SH-SY5Y (cell line): ENCODE data around the gene PSORS1C1.

Experiments used
- GATA2 ChIP-seq: IDR thresholded peaks from 2 replicates; pipeline ENCODE4 v1.6.1; 2011; ENCODE audit warnings: mild to moderate bottlenecking, low read depth, low read length
- GATA3 ChIP-seq: IDR thresholded peaks from 2 replicates; pipeline ENCODE4 v1.6.1; 2011; ENCODE audit warnings: low read depth, mild to moderate bottlenecking, low read length, moderate library complexity

The PSORS1C1 gene

DNA sequence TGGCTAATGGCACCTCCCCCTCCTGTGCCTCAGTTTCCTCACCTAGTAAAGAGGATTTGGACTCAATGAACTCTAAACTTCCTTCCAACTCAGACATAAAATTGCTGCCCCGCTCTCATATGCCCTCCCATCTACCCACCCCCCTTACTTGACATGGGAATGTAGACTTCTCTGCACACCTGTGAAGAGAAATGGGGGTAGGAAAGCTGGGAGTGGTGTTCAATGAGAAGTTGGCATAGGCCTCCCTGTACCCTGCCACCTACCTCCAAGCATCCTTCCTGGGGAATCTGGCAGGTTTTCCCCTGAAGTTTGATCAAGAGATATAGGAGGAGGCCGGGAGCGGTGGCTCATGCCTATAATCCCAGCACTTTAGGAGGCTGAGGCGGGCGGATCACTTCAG, 59.8 kb downstream of the PSORS1C1 start:
- no peak for TF ChIP-seq GATA2
- TF ChIP-seq GATA3 = no peak

DNA sequence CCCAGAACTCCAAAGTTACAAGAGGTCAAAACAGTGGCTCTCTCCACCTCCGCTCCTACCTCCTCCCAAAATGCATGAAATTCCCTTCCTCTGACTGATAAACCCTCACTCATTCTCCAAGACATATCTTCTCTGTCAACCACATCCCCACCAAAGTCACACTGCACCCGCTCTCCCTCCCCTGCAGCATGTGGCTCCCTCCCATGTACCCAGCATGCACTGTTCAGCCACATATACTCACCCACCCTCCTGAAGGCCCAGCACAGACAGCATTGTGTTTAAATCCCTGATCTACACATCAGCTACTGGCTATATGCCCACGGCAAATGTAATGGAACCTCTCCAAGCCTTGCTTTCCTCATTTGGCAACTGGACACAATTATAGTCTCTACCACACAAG, 61.4 kb downstream of the PSORS1C1 start:
- no peak for TF ChIP-seq GATA3
- no peak for TF ChIP-seq GATA2

DNA sequence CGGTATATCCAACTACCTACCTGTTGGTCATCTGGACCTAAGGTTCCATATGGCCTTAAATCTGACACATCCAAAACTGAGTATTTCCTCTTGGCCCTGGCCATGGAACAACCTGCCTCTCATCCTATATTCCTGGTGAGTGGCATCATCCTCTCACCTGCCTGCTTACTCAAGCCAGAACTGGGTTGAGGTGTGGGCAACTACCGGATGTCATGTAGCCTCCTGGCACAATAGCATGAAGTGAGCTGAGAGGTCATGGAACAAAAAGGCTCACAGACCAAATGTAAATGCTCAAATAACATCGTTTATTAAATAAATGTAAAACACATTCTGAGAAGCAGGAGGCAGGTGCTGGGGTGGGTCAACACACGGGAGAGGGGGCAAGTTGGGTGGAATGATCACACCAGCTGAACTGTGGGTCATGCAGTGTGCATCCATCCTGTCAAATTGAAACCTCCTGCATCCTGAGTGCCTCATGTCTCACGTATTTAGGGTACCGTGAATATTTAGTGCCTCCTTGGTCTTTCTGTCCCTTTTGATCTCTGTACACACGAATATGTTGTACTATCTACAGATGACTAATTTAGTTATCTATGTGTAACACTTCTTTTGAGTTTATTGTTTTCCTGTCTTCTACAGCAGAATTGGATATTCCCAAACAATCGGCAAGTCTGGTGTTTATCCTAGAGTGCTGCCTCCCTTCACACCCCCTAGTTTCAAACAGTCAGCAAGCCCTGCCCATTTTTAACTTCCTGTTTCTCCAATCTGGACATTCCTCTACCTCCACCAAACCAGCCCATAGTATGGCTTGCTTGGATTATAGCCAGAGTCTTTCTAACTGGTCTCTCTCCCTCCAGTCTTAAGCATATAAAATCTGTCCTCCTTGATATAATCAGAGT, 63.8 kb downstream of the PSORS1C1 start:
- TF ChIP-seq GATA3 (no peak), GATA2 (no peak)

DNA sequence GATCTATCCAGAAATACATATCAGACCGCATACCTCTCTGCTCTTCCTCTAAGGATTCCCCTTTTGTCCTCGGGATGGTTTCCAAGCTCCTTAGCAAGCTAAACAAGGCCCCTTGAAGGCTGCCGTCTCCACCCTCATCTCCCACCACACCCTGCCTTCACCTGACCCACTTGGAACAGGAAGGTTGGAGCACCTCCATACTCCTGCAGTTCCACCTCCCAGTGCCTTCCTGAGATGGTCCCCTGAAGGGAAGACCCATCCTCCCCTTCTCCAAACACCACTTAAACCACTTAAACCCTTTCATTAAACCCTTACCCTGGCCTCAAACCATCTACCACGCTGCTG, 64.4 kb downstream of the PSORS1C1 start:
- TF ChIP-seq GATA2 (no peak), GATA3 (no peak)

DNA sequence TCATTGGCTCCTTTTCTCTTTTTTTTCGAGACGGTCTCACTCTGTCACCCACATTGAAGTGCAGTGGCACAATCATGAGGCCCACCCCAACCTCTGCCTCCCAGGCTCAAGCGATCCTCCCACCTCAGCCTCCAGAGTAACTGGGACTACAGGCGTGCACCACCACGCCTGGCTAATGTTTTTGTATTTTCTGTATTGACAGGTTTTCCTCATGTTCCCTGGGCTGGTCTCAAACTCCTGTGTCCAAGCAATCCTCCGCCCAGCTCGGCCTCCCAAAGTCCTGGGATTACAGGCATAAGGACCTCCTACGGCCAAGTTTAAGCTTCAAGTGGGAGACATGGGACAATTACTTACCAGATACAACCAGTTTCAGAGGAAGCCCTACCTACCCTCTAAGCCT, 65.3 kb downstream of the PSORS1C1 start:
- TF ChIP-seq GATA3 (no peak), GATA2 (no peak)

DNA sequence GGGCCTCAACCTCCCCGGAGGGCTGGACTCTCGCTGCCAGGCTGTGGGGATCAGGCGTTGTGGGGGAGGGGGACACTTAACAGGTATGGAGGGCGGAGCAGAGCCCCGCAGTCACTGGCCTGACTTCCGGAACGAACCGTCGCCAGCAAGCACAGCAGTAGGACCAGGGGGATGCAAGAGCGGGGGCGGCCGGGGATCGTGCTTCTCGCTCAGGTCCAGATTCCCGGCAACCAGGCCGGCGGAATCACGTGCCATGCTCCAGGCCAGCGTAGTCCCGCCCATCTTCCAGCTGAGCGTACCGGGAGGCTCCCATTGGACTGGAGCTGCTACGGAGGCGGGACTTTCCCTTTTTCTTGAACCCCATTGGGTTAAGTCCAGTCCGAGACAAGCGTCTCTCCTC, 65.9 kb downstream of the PSORS1C1 start:
- TF ChIP-seq GATA3 (no peak), GATA2 (no peak)

DNA sequence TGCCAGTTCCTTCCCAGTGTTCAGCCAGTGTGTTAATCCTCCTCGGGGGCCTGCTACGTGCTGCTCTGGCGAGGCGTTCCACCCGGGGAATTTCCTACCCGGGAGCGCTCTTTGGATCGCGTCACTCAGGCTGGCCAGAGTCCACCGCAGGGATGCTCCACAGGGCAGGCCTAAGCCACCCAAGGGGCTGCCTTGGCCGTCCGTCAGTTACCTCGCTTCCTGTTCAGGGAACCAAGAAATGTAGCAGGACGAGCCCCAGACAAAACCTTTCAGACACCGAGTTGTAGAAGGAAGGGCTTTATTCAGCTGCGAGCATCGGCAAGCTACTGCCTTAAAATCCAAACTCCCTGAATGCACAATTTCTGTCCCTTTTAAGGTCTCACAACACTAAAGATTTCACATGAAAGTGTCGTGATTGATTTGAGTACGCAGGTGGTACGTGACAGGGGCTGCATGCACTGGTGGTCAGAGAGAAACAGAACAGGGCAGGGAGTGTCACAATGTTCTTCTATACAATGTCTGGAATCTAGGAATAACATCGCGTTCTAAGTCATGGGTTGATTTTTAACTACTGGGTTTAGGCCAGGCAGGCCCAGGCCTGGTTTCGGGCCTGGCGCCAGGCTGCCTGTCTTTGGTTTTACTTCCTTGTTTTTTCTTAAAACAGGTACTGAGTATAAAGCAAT, 71.6 kb downstream of the PSORS1C1 start:
- no peak for TF ChIP-seq GATA3
- TF ChIP-seq GATA2 = no peak

DNA sequence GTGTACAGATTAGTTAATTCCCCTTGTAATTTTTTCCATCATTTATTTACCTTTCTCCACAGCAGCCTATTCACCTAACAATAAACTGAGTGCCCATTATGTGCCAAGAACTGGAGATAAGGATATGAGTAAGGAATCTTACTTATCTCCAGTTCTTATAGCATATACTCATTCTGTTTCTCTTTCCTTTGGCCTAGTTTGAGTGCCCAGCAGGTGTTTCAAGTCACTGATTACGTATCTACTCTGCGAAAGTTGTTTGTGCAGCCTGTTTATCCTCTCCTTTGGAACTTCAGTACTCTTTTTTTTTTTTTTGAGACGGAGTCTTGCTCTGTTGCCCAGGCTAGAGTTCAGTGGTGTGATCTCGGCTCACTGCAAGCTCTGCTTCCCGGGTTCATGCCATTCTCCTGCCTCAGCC, 73.2 kb downstream of the PSORS1C1 start:
- TF ChIP-seq GATA3 = no peak
- TF ChIP-seq GATA2 = no peak
